Erythroblast (primary cell): ENCODE measurements around the gene BICD2.

ENCODE experiments used
- DNase-seq, 2 experiments: peaks; one replicate each; lab custom pipeline; 2025; lab: John Stamatoyannopoulos, UW
- GATA1 ChIP-seq: IDR thresholded peaks from 2 replicates; pipeline ENCODE4 v1.6.1; 2011; ENCODE audit warnings: low read depth, mild to moderate bottlenecking, control low read depth, low read length, moderate library complexity
- POLR2A ChIP-seq: IDR thresholded peaks from 2 replicates; pipeline ENCODE4 v1.6.1; 2011; ENCODE audit warnings: mild to moderate bottlenecking, low read length

BICD2 gene

GRCh38 chr9:92747459-92748232 lies 17.0 kb downstream of the BICD2 start:
- TF ChIP-seq GATA1 (no peak), POLR2A (no peak)
- no peak for DNase-seq

- TF ChIP-seq POLR2A (no peak), GATA1 (no peak)
- DNase-seq: no peak
Measured at GRCh38 chr9:92746567-92747458, 17.8 kb downstream of the BICD2 start.

GRCh38 chr9:92745881-92746280 lies 18.8 kb downstream of the BICD2 start:
- DNase-seq: no peak

GRCh38 chr9:92745331-92745730 lies 19.3 kb downstream of the BICD2 start:
- peak; percentile 17 to 32 for DNase-seq

More at GRCh38 chr9:92745881-92746280, 18.8 kb downstream of the BICD2 start:
- TF ChIP-seq GATA1: no peak
- no peak for TF ChIP-seq POLR2A

GRCh38 chr9:92740969-92741368 lies 23.7 kb downstream of the BICD2 start:
- TF ChIP-seq GATA1 (no peak), POLR2A (no peak)
- DNase-seq: no peak

More at GRCh38 chr9:92745331-92745730, 19.3 kb downstream of the BICD2 start:
- TF ChIP-seq POLR2A (no peak), GATA1 (no peak)

- no peak for TF ChIP-seq GATA1
- no peak for TF ChIP-seq POLR2A
Measured at GRCh38 chr9:92740446-92740961, 24.1 kb downstream of the BICD2 start.

GRCh38 chr9:92740009-92740408 lies 24.6 kb downstream of the BICD2 start:
- no peak for DNase-seq

More at GRCh38 chr9:92740446-92740961, 24.1 kb downstream of the BICD2 start:
- no peak for DNase-seq

GRCh38 chr9:92739346-92739970 lies 25.2 kb downstream of the BICD2 start:
- no peak for DNase-seq
- TF ChIP-seq GATA1 (no peak), POLR2A (no peak)

More at GRCh38 chr9:92740009-92740408, 24.6 kb downstream of the BICD2 start:
- TF ChIP-seq POLR2A (no peak), GATA1 (no peak)

- TF ChIP-seq POLR2A: no peak
- no peak for DNase-seq
Measured at GRCh38 chr9:92738661-92739081, 26.0 kb downstream of the BICD2 start.

GRCh38 chr9:92737611-92738299 lies 26.9 kb downstream of the BICD2 start:
- DNase-seq: no peak
- TF ChIP-seq POLR2A (no peak), GATA1 (no peak)

GRCh38 chr9:92737216-92737606 lies 27.4 kb downstream of the BICD2 start:
- DNase-seq: no peak
- TF ChIP-seq POLR2A (no peak), GATA1 (no peak)

GRCh38 chr9:92736563-92737215 lies 27.9 kb downstream of the BICD2 start:
- DNase-seq: no peak
- TF ChIP-seq GATA1 (no peak), POLR2A (no peak)
